SU-DHL-6 (cell line): Measurements from ENCODE around the gene APOL4.

Experiments used
- H2AFZ ChIP-seq: fragments of 200-600 bp; sonication (generic); 2 replicates; pipeline ENCODE4 v1.6.1; 2014; ENCODE audit warnings: low read depth, mild to moderate bottlenecking, moderate library complexity, mixed read lengths, antibody characterized with exemption, low read length; ENCODE audit not compliant: severe bottlenecking
- H3F3A ChIP-seq: fragments of 200-600 bp; shearing (Covaris generic); 2 replicates; pipeline ENCODE4 v1.6.0; 2016; ENCODE audit warnings: antibody characterized with exemption, mild to moderate bottlenecking; ENCODE audit not compliant: insufficient read depth
- H3K27ac ChIP-seq: fragments of 200-600 bp; sonication (generic); 2 replicates; pipeline ENCODE4 v1.5.1; 2016; ENCODE audit warnings: low read depth, mild to moderate bottlenecking, low read length, moderate library complexity, mixed read lengths
- H3K27me3 ChIP-seq: fragments of 200-600 bp; sonication (generic), shearing (Covaris generic); 2 replicates; pipeline ENCODE4 v1.6.0; 2014; ENCODE audit warnings: mild to moderate bottlenecking, low read length
- H3K36me3 ChIP-seq: fragments of 200-600 bp; sonication (generic); 2 replicates; pipeline ENCODE4 v1.6.1; 2014; ENCODE audit warnings: mild to moderate bottlenecking, low read length, mixed read lengths
- H3K4me2 ChIP-seq: fragments of 300-600, 200-600 bp; shearing (Covaris generic), sonication (generic); 2 replicates; pipeline ENCODE4 v1.6.0; 2014; ENCODE audit warnings: low read length, low read depth, mild to moderate bottlenecking; ENCODE audit not compliant: poor library complexity, severe bottlenecking
- H3K4me3 ChIP-seq: fragments of 200-600 bp; sonication (generic); 2 replicates; pipeline ENCODE4 v1.5.1; 2014; ENCODE audit warnings: antibody characterized with exemption, low read length, mild to moderate bottlenecking, mixed read lengths; ENCODE audit not compliant: insufficient read depth, poor library complexity, severe bottlenecking
- H3K79me2 ChIP-seq: fragments of 200-600 bp; sonication (generic); 2 replicates; pipeline ENCODE4 v1.6.1; 2014; ENCODE audit warnings: mild to moderate bottlenecking, low read length, moderate library complexity; ENCODE audit not compliant: insufficient read depth
- H3K9ac ChIP-seq: fragments of 200-600 bp; sonication (generic); 2 replicates; pipeline ENCODE4 v1.7.0; 2014; ENCODE audit warnings: mild to moderate bottlenecking, low read length
- H3K9me2 ChIP-seq: fragments of 200-600 bp; sonication (generic); replicated peaks from 2 replicates; pipeline ENCODE4 v1.6.1; 2014; ENCODE audit warnings: low read length; ENCODE audit not compliant: insufficient read depth
- H3K9me3 ChIP-seq: fragments of 200-600 bp; sonication (generic); 2 replicates; pipeline ENCODE4 v1.6.1; 2014; ENCODE audit warnings: low read length, mixed read lengths; ENCODE audit not compliant: insufficient read depth
- H4K20me1 ChIP-seq: fragments of 200-600 bp; sonication (generic); 2 replicates; pipeline ENCODE4 v1.6.1; 2014; ENCODE audit warnings: low read depth, mild to moderate bottlenecking, antibody characterized with exemption, low read length, moderate library complexity, mixed read lengths
- CTCF ChIP-seq: fragments of 200-600 bp; sonication (generic); IDR thresholded peaks from one replicate; pipeline ENCODE4 v1.5.1; 2017; ENCODE audit warnings: antibody characterized with exemption, mild to moderate bottlenecking, low read length, moderate library complexity; ENCODE audit not compliant: insufficient read depth, poor library complexity, severe bottlenecking
- EZH2phosphoT487 ChIP-seq: fragments of 200-600 bp; sonication (generic), shearing (Covaris generic); conservative IDR thresholded peaks from 2 replicates; pipeline ENCODE4 v1.6.1; 2018; ENCODE audit warnings: mild to moderate bottlenecking, antibody characterized with exemption, low read length, moderate library complexity, mixed read lengths

Gene APOL4

DNA sequence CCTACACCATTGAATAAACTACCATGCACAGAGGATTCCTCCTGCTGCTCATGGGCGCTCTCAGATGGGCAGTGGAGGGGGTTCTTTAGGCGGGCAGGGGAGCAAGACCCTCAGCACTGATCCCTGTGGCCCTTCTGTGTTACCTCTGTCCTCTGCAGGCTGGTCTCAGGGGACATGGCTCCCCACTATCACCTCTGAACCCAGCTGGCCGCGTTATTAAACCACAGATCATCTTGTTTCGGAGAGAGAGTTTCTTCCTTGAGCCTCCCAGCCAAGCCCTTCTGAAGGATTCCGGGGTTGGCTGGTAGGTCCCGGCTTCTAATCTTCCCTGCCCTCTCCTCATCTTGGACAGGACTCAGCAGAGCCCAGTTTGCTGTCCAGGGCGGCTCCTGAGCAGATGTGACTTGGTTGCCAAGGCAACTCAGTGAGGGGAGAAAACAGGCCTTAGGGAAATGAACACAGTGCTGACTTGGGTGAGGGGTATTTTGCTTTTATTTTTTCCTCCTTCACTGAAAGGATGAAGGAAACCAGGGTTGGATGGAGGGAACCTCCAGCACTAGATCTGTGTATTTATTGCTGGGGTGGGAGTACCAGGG, 54.3 kb downstream of the APOL4 start:
- no peak overlapping the region for H3K4me2 ChIP-seq
- no peak overlapping the region for H3K27ac ChIP-seq
- H2AFZ ChIP-seq, result no peak overlapping the region
- H3K4me3 ChIP-seq, result no peak overlapping the region
- no peaks in the 10 kb centered on the region for H3K27me3 ChIP-seq
- H3K9me2 ChIP-seq, result no peaks in the 10 kb centered on the region
- H3K36me3 ChIP-seq, result no peaks in the 10 kb centered on the region
- H3K9ac ChIP-seq, result no peak overlapping the region
- H4K20me1 ChIP-seq, result no peaks in the 10 kb centered on the region
- no peaks in the 10 kb centered on the region for H3K79me2 ChIP-seq
- H3F3A ChIP-seq, result no peaks in the 10 kb centered on the region
- TF ChIP-seq CTCF (no peak), EZH2phosphoT487 (no peak)
- H3K9me3 ChIP-seq, result no peaks in the 10 kb centered on the region

GRCh38 chr22:36145881-36146280, 55.7 kb downstream of the APOL4 start:
- H3K4me2 ChIP-seq, result no peak overlapping the region
- no peaks in the 10 kb centered on the region for H3F3A ChIP-seq

GRCh38 chr22:36144886-36145541, 56.6 kb downstream of the APOL4 start:
- Histone ChIP-seq H3K4me2 (no peak overlapping the region), H3K79me2 (no peaks in the 10 kb centered on the region), H3K9me2 (no peaks in the 10 kb centered on the region), H3K9ac (no peak overlapping the region), H3K27me3 (no peaks in the 10 kb centered on the region), H3K27ac (no peak overlapping the region), H3K4me3 (no peak overlapping the region), H3F3A (no peaks in the 10 kb centered on the region), H3K9me3 (no peaks in the 10 kb centered on the region), H3K36me3 (no peaks in the 10 kb centered on the region), H4K20me1 (no peaks in the 10 kb centered on the region), H2AFZ (no peak overlapping the region)
- TF ChIP-seq CTCF, result peak; percentile 42
- TF ChIP-seq EZH2phosphoT487, result no peak

More at GRCh38 chr22:36145881-36146280, 55.7 kb downstream of the APOL4 start:
- no peaks in the 10 kb centered on the region for H3K27me3 ChIP-seq
- TF ChIP-seq CTCF (no peak), EZH2phosphoT487 (no peak)
- no peaks in the 10 kb centered on the region for H3K36me3 ChIP-seq
- H3K79me2 ChIP-seq, result no peaks in the 10 kb centered on the region
- H3K4me3 ChIP-seq, result no peak overlapping the region
- no peaks in the 10 kb centered on the region for H4K20me1 ChIP-seq
- no peaks in the 10 kb centered on the region for H3K9me3 ChIP-seq
- H3K9me2 ChIP-seq, result no peaks in the 10 kb centered on the region
- H2AFZ ChIP-seq, result no peak overlapping the region
- no peak overlapping the region for H3K9ac ChIP-seq
- no peak overlapping the region for H3K27ac ChIP-seq
